ENCODE data around the gene PET100.
A peak's percentile ranks its signal among the peaks of the same experiment; 100 is the strongest.

The PET100 gene

GRCh38 chr19:7650148-7650547 is 20.6 kb downstream of the PET100 start:
- DNase-seq (ENCODE audit: low spot score): no peak

- DNase-seq (ENCODE audit: low spot score): peak; percentile 89
These were observed 22.6 kb downstream of the PET100 start for GRCh38 chr19:7652061-7652641.

- DNase-seq (ENCODE audit: low spot score): no peak
These were observed 24.8 kb downstream of the PET100 start for GRCh38 chr19:7654401-7654800.

- DNase-seq (ENCODE audit: low spot score): no peak
These were observed 26.0 kb downstream of the PET100 start for GRCh38 chr19:7655581-7655980.

DNA sequence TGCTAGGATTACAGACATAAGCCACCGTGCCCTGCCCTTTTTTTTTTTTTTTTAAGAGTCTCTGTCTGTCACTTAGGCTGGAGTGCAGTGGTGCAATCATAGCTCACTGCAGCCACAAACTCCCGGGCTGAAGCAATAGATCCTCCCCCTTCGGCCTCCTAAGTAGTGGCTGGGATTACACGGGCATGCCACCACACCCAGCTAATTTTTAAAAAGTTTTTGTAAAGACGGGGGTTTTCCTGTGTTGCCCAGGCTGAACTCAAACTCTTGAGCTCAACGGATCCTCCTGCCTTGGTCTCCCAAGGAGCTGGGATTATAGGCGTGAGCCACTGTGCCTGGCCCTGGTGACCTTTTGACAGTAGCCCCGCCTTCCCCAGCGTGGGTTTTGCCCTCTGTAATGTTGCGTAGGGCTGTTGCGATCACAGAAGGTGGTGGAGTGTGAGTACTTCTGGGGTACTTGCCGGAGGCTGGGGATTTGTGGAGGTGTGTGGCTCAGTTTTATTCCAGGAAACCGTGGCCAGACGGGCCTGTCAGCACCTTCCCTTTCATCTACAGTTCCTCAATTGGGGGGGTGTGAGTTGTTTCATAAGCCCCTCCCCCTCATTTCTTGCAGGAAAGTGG is 27.6 kb downstream of the PET100 start:
- no peak for DNase-seq (ENCODE audit: low spot score)

DNA sequence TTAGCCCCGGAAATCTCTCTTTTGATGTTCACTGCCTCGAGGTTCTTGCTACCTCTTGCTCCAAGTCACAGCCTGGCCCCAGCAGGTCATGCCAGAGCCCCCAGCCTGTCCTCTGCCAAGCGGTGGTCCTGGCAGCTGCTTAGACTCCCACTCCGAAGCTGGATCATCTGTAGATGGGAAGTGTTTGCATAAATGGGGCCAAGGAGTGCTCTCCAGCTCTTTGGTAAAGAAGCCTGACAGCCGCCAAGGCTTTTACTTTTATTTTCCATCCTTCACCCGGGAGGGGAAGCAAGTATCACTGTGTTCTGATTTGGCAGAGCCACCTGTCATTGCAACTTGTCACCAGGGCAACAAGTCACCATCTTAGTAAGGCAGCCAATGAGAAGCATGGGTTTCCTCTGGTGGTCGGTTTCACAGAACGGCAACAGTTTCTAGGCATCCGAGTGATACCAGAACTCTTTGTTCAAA is 28.7 kb downstream of the PET100 start:
- no peak for DNase-seq (ENCODE audit: low spot score)

- DNase-seq (ENCODE audit: low spot score): no peak
These were observed 32.3 kb downstream of the PET100 start for GRCh38 chr19:7661744-7662538.

GRCh38 chr19:7662657-7663056 is 33.1 kb downstream of the PET100 start:
- DNase-seq (ENCODE audit: low spot score): no peak

GRCh38 chr19:7663706-7664105 is 34.1 kb downstream of the PET100 start:
- no peak for DNase-seq (ENCODE audit: low spot score)

- no peak for DNase-seq (ENCODE audit: low spot score)
These were observed 35.5 kb downstream of the PET100 start for GRCh38 chr19:7665076-7665475.

GRCh38 chr19:7668842-7669241 is 39.2 kb downstream of the PET100 start, which contains the start of gene RETN:
RETN (plus strand) TSS chr19:7669049; CDS start chr19:7669327, 278 bp downstream.
- DNase-seq (ENCODE audit: low spot score): no peak

DNA sequence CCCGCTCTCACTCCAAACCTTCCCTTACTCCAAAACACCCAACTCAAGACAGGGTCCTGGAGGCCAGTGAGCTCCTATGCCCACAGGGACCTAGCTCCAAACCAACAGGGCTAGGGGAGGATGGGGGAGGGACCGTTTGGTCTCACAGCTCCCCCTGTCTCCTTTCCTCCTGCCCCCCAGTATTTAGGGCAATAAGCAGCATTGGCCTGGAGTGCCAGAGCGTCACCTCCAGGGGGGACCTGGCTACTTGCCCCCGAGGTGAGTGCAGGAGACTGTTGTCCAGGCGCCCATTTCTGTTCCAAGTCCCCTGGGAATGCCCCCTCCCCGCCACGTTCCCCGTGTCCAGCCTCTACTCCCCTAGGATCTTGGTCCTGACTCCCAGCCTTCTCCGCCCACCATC is 40.0 kb downstream of the PET100 start:
- no peak for DNase-seq (ENCODE audit: low spot score)

DNA sequence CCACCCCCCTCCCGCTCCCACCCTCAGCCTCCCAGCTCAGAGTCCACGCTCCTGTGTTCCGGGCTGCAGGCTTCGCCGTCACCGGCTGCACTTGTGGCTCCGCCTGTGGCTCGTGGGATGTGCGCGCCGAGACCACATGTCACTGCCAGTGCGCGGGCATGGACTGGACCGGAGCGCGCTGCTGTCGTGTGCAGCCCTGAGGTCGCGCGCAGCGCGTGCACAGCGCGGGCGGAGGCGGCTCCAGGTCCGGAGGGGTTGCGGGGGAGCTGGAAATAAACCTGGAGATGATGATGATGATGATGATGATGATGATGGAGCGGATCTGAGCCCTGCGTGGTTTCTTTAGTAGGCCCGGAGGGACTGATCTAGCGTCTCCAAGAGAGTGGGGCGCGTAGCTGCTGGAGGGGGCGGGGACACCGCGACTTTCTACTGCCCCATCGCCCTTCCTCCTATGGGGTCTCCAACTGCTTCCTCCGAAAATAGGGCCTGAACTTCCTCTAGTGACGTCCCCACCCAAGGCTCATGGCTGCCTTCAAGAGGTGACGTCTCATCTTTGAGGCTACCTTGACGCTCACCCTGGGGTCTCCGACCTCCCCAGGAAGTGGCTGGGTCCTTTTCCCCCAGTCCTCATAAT is 40.7 kb downstream of the PET100 start:
- DNase-seq (ENCODE audit: low spot score): no peak

GRCh38 chr19:7670790-7671189 is 41.2 kb downstream of the PET100 start:
- no peak for DNase-seq (ENCODE audit: low spot score)

DNA sequence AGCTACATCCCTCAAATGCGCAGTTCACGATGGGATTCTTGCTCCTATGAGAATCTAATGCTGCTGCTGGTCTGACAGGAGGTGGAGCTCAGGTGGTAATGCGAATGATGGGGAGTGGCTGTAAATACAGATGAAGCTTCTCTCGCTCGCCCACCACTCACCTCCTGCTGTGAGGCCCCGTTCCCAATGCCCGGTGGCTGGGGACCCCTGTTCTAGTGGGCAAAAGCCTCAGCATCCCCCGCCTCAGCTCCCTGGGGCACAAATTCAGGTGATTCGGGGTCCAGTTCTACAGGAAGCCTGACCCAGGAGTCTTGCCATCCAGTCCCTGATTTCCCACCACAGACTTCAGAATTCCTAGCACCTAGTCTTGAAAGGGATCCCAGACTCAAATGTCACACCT is 42.9 kb downstream of the PET100 start:
- no peak for DNase-seq (ENCODE audit: low spot score)

GRCh38 chr19:7674010-7675005 is 44.7 kb downstream of the PET100 start:
- peak; percentile 47 for DNase-seq (ENCODE audit: low spot score)

DNA sequence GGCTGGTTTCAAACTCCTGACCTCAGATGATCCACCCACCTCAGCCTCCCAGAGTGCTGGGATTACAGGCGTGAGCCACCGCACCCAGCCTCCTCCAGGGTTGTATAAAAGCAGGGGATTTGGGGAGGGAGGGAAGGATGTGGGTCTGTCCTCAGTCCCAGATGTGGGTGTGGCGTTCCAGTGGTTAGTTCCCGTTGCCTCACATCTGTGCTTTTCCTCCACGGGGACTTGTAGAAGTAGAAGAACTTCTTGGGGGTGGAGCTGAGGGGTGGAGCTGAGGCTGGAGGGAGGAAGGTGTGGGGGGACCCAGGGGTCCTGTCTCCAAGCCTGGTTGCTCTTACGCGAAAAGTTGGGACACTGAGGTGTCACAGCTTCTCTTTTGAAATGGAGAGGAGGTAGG is 46.8 kb downstream of the PET100 start:
- DNase-seq (ENCODE audit: low spot score): no peak

- no peak for DNase-seq (ENCODE audit: low spot score)
These were observed 47.3 kb downstream of the PET100 start, which contains the start of gene MCEMP1 for GRCh38 chr19:7676854-7677253. MCEMP1 (plus strand) TSS chr19:7677090; CDS start chr19:7677121, 31 bp downstream.

DNA sequence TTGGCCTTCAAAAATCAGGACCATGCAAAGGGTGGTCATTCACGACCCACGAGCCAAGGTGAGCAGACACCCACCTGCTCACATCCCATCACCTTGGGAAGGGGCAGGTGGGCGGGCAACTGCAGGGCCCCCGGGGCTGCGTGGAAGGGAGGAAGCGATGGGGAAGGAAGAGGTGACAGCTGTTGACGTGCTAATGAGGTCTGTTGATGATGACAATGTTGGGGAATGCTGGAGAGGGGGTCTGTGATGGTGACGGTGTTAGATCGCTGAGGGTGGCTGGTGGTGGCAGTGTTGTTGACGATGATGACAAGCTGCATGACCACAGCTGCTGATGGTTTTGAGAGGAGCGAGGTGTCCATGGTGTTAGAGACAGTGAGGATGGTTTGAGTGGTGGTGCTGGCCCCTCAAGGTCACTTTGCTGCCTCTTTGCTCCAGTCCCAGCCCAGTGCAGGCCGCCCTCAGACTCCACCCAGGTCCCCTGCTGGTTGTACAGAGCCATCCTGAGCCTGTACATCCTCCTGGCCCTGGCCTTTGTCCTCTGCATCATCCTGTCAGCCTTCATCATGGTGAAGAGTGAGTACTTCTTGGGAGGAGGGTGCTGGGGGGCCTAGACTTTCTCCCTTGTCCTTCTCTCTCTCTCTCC is 48.2 kb downstream of the PET100 start:
- no peak for DNase-seq (ENCODE audit: low spot score)

DNA sequence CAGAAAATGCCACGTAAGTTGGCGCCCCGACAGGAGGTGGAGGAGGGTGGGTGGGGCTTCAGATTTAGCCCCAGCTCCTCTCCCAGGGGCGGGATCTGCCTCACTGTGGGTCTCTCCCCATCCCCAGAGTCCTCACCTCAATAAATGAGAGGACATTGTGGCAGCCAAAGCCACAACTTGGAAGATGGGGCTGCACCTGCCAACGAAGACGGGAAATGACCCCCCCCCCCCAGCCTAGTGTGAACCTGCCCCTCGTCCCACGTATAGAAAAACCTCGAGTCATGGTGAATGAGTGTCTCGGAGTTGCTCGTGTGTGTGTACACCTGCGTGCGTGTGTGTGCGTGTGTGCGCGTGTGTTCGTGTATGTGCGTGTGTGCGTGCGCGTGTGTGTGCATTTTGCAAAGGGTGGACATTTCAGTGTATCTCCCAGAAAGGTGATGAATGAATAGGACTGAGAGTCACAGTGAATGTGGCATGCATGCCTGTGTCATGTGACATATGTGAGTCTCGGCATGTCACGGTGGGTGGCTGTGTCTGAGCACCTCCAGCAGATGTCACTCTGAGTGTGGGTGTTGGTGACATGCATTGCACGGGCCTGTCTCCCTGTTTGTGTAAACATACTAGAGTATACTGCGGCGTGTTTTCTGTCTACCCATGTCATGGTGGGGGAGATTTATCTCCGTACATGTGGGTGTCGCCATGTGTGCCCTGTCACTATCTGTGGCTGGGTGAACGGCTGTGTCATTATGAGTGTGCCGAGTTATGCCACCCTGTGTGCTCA is 49.6 kb downstream of the PET100 start:
- no peak for DNase-seq (ENCODE audit: low spot score)
